Nucleus accumbens (tissue), 56 donors: ENCODE measurements around the gene TECPR1.

Experiments
- DNase-seq, 56 donors: peaks; one replicate each; lab custom pipeline; 2025; lab: John Stamatoyannopoulos, UW

TECPR1 gene

DNA sequence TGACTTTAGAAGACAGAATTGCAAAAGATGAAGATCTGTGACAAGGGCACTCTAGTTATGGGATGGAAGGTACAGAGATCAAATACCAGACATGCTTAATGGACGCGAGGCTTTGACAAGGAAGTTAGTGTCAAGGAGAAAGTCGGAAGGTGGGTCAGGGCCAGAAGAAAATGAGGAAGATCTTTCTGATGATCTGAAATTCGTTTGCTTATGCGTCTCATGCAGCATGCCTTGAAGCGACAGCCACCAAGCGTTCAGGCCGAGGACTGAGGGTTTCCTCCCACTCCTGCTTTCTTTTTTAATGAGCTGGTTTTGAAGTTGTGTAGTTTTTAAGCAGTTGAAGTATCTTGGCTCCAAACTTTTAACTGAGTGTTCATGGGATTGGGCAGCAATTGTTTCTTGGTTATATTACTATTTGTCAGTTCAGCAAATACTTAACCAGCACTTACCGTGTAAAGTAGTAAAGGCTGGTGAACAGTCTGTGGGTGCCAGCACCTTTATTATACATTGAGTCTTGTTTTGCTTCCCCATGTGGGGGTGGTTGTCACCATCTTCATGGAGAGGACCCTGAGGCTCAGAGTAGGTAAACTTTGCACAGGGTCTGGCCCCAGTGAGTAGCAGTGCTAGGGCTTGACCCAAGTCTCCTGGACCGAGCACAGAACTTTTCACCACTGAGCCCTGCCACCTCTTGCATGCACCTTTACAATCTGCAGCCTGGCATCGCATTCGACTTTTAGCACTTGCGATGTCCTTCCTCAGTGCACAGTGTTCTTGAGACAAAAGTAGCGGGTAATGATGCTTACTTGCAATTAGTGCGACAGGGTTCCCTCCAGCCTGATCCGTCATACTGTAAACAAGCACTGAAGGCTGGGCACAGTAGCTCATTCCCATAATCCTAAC is 55.1 kb downstream of the TECPR1 start:
- DNase-seq, result peak in 1 of 56 donors; percentile 19

DNA sequence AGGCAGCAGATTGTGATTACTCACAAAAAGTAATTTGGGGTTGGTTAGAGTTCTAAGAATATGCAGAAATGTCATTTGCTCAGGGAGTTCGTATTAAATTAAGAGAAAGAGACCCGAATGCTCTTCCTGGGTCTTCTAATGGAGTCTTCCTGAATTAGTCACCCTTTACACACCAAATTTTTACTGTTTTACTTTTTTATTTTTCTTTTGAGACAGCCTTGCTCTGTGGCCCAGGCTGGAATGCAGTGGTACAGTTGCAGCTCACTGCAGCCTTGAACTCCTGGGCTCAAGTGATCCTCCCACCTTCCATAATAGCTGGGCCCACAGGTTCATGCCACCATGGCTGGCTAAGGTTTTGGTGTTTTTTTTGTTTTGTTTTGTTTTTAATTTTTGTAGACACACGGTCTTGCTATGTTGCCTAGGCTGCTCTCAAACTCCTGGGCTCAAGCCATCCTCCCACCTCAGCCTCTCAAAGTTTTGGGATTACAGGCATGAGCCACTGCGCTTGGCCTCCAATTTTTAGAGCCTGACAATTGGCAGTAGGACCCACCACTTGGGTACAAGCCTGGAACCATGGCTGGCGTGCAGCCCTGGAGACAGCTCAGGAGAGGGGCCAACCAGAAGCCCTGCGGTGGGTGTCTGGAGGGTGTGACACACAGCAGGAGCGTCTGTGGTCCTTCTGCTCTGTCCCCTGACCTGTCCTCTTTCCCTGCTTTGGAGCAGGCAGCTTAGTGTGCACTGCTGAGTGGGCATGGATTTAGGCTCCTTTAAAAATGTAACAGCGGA is 57.2 kb downstream of the TECPR1 start:
- DNase-seq, result peak in 3 of 56 donors; percentile 9 to 27 (median 15)

DNA sequence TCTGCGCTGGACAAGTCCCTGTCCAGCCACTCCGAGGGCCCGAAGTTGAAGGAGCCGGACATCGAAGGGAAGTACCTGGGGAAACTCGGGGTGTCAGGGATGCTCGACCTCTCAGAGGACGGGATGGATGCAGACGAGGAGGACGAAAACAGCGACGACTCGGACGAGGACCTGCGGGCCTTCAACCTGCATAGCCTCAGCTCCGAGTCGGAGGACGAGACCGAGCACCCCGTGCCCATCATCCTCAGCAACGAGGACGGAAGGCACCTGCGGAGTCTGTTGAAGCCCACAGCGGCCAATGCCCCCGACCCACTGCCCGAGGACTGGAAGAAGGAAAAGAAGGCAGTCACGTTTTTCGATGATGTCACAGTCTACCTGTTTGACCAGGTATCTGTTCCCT is 57.8 kb downstream of the TECPR1 start:
- no peak for DNase-seq

DNA sequence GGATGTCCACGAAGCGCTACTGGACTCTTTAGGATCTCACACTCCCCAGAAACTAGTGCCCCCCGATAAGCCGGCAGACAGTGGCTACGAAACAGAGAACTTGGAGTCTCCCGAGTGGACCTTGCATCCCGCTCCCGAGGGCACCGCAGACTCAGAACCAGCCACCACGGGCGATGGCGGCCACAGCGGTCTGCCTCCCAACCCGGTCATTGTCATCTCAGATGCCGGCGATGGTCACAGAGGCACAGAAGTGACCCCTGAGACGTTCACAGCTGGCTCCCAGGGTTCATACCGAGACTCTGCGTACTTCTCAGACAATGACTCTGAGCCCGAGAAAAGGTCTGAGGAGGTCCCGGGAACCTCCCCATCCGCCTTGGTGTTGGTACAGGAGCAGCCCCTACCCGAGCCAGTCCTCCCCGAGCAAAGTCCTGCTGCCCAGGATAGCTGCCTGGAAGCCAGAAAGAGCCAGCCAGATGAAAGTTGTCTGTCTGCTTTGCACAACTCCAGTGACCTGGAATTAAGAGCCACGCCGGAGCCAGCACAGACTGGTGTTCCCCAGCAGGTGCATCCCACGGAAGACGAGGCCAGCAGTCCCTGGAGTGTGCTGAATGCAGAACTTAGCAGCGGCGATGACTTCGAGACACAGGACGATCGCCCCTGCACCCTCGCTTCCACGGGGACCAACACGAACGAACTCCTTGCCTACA is 58.4 kb downstream of the TECPR1 start:
- DNase-seq, result no peak

DNA sequence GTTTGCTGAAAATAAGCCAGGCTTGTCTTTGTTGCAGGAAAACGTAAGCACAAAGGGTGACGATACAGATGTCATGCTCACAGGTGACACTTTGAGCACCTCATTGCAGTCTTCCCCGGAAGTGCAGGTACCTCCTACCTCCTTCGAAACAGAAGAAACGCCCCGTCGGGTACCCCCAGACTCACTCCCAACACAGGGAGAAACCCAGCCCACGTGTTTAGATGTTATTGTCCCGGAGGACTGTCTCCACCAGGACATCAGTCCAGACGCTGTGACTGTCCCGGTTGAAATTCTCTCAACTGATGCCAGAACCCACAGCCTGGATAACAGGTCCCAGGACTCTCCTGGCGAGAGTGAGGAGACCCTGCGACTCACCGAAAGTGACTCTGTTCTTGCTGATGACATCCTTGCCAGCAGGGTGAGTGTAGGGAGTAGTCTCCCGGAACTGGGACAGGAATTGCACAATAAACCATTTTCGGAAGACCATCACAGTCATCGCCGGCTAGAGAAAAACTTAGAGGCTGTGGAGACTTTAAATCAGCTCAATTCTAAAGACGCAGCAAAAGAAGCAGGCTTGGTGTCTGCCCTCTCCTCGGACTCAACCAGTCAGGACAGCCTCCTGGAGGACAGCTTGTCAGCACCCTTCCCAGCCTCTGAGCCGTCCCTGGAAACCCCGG is 59.1 kb downstream of the TECPR1 start:
- DNase-seq, result no peak

DNA sequence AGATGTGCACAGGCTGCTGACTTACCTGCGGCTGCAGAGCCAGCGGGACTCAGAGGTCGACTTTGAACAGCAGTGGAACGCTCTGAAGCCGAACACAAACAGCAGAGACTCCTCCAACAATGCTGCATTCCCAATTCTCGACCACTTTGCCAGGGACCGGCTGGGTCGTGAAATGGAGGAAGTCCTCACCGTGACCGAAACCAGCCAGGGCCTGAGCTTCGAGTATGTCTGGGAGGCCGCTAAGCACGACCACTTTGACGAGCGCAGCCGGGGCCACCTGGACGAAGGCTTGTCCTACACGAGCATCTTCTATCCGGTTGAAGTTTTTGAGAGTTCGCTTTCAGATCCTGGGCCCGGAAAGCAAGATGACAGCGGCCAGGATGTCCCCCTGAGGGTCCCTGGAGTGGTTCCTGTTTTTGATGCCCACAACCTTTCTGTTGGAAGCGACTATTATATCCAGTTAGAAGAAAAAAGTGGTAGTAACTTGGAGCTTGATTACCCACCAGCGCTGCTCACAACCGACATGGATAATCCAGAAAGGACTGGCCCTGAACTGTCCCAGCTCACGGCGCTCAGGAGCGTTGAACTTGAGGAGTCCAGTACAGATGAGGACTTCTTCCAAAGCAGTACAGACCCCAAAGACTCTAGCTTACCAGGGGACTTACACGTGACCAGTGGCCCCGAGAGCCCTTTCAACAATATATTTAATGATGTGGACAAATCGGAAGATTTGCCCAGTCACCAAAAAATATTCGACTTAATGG is 60.2 kb downstream of the TECPR1 start:
- no peak for DNase-seq

DNA sequence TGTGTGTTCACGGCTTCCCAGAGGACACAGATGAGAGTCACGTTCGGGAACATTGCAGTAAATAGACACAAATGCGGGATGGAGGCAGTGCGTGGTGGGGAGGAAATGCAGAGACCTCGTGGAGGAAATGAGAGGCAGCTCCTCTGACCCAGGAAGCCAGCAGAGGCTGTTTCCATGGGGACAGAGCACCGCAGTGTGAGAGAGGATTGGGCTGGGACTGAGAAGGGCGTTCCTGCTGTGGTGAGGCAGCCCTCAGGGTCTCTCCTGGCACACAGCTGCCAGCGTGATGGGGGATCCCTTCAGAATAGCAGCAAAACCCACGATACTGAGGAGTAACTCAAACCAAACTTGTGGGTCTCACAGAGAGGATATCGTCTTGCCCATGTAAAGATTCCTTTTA is 62.5 kb downstream of the TECPR1 start:
- no peak for DNase-seq

DNA sequence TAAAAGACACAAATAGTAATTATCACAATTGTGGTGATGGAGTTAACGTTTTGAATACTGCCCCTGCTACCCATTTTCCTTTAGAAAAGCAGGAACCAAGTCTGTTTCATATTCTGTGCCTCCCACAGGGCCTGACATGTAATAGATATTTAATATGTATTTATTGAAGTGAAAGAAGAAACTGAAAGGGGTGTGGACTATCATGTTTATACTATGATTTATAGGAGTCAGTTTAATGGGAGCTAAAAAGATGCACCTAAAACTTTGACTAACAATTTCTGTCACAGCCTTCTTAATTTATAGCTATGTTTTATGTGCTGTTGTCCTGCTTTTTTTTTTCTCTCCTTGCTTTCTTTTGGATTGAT is 64.9 kb downstream of the TECPR1 start:
- DNase-seq, result no peak

DNA sequence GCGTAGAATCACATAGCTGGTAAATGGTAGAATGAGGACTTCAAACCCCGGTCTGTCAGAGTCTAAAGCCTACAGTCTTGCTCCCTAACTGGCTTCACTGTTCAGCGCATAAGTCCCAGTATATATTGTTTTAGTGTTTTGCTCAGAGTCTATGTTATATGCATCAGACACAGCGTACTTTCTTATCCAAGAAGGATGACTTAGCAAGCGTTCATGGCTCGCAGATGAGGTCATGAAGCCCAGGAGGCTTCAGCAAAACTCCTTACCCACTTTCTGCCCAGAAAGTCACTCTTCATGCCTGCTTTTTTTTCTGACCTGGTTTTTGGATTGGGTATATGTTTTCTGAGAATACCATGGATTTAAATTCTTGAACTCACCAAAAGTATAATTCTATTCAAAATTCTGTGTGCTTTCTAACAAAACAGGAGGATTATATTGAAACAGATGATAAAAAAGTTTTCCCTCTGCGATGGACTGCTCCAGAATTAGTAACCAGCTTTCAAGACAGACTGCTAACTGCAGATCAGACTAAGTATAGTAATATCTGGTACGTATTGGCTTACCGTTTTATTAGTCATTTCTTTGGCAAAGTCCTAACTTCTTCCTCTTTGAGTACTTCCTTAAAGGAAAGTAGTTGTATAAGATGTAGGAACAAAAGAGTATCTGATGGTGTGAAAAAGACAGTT is 65.4 kb downstream of the TECPR1 start:
- no peak for DNase-seq

DNA sequence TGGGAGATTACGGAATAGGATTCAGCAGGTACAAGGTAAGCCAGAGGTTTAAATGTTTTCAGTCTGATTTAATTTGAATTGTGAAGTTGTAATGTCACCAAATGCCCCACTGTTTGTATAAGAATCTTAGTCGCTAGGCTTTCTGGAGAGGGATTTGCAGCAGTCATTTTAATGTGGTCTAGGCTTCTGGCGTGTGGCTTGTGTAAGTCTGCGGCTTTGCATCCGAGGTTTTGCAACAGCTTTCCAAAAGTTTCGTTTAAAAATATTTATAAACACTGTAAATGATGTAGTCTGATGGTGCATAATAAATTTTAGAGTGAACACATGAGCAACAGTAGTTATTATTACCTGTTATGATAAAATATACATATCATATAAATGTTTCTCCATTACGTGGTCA is 66.9 kb downstream of the TECPR1 start:
- DNase-seq, result no peak

DNA sequence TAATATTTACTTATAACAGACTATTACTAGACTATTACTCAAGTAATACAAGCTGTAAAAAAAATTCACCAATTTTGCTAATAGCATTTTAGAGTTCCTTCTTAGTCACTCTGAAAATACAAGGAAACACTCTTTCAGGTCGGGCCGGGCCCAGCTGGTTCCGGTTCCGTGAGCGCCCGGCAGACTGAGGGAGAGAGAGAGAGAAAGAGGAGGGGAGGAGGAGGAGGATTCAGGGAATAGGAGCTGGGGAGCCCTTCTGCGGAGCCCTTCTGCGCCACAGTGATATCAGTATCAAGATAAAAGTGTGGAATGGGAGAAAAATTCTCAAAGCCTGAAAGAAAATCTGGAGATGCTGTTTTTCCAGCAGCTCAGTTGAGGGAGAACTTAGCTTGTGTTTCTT is 71.3 kb downstream of the TECPR1 start:
- no peak for DNase-seq

DNA sequence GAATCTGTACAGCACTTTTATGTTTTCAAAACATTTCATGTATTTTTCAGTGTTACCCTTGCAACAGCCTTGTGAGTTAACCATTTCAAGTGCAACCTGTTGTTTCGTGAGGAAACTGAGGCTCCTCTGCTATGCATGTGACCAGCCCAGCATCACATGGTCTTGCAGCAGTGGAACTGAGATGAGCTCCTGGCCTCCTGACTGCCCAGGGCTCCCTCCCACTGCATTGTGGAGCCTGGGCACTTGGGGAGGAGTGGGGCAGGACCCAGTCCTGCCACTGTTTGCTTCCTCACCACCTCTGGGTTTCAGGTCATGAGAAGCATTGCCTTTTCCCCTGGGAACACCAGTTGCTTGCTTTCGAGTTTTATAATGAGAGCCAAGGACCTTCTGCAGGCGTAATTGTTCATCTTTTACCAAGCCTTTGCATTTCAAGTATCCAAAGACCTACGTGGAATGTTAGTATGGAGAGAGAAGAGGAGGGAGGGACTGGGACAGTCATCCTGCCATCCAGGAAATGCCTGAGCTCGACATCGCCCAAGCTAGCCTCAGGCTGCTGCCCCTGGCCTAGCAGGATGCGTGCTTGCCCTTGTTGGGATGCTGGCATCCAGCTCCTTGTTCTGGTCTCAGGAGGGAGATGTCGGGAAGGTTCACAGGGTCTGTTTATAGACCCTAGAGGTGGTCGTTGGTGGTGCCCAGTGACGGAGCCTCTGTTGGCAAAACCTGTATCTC is 73.1 kb downstream of the TECPR1 start:
- DNase-seq, result no peak

DNA sequence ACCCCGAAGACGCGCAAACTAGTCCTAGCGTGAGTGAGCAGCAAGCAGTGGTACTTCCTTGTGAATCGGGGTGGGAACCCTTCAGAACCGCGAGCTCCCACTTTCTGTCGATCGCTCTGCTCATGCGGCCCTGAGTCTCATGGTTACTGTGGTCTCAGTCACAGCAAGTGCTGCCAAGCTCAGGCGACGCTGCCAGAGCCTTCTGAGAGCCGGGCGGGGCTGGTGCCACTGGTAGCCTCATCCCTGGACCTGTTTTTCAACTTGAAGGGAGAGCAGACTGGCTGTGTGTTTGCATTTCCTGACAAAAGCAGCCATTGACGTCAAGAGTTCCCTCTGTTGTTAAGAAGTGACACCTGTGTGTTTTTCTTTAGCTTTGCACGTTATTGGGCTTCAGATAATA is 73.7 kb downstream of the TECPR1 start:
- DNase-seq, result peak in 51 of 56 donors; percentile 13 to 88 (median 49)

DNA sequence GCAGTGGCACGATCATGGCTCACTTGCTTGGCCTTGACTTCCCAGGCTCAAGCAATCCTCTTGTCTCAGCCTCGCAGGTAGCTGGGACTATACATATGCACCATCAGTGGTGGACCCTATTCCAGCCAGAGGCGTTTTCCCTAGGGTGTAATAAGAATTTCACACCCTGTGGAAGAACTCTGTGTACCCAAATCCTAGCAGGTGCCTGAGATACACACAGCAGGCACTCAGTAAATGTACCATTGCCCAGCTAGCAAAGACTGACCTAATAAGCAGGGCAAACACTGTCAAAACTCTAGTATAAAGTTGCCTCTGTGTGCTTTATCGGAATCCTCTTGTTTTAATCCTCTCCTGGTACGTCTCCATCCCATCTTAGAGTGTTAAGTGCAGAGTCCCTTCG is 74.5 kb downstream of the TECPR1 start:
- no peak for DNase-seq

DNA sequence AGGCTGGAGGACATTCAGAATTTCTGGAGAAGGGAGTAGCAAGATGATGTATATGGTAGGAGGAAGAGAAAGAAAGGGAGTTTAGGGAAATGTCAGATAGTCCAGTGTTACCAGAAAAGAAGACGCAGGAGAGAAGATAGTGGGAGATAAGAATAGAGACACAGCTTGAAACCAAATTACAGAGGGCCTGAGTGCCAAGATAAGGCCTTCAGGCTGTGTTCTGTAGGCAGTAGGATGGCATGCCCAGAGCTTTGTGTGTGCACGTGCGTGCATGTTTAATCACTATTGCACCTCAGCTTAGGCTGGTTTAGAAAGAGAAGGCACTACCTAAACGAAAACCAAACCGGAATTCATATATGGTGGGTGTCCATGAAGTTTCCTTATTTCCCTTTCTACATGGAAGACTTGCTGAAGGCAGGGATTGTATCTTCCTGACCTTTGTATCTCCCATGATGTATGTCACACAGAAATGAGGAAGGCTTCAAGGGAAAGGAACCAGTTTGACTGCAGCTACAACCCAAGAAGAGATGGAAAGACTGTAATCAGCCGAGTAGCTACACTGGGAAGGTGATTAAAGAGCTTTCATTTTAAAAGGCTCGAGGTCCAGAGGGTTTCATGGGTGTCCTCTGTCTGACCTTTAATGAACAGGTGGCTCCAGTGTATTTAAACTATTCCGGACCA is 76.6 kb downstream of the TECPR1 start:
- DNase-seq, result no peak

DNA sequence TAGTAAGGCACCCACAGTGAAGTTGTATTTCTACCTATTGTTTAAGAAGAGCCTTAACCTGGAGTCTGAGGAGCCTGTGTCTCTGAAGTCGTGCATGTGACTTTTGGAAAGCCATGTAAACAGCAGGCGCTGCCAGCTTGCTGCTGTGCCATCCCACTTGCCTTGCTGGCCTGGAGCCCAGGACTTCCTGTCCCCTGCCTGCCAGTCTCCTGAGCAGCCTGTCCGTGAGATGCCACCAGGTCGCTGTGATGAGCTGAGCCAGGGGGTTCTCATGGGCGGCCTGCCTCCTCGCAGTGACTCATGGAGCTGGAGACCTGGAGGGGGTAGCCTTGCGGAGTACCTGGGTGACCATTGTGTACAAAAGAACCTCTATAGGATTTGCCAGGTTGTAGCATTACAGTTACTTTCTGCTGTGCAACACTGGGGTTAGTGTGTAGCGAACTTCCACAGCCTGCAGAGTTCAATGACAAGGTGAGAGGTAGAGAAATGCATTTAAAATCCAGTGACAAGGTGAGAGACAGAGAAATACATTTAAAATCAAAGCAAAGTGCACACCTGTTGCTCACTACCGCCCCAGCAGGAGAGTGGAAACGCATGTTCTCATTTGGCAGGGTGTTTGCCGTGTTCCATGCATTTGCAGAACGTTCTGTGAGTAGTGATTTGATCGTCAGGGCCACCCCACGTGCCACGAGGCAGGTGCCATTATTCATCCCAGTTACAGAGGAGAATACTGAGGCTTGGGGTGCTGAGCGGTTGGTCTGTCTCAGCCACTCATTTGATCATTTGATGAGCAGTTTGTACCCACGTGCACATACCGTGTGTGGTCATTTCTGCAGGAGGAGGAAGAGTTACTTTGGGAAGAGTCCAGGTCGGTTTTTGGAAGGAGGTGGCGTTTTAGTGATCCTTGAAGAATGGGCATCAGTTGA is 77.4 kb downstream of the TECPR1 start:
- DNase-seq, result peak in 7 of 56 donors; percentile 16 to 53 (median 29)

DNA sequence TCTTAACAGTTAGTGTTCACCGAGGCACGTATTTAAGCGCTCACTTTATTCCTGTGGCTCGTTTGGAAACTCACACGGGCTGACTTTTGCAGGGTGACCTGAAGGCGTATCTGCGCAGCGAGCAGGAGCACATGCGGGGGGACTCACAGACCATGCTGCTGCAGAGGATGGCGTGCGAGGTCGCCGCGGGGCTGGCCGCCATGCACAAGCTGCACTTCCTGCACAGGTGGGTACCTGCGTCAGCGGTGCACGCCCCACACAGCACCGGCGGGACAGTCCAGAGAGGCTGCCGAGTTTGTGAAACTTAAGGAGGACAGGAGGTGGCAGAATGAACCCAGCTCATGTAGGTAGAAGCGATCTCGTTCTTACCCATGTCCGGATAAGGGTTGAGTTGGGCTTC is 80.6 kb downstream of the TECPR1 start:
- no peak for DNase-seq
